HCT116 (cell line): ENCODE results near the gene KRTAP12-2. TPM values are rescaled to one million over a fixed set of nuclear protein-coding genes. Genes with fewer than 3 reads are reported as not detected.

Source experiments
- ATAC-seq: fragments of 200-7000 bp; cut with Tn5 transposase; 2 replicates; pipeline ENCODE4 v1.9.1; 2020; ENCODE audit warnings: mild to moderate bottlenecking, moderate library complexity
- BruUV-seq: library from RNA; stranded (reverse); fragments of 400-500 nt; replicated peaks from 2 replicates; lab custom pipeline; 2021; lab: Mats Ljungman, UMichigan
- CTCF ChIA-PET: fragments of 300-600 bp; sonication (Branson Sonifier 250); formaldehyde crosslinking; loops from one replicate; lab custom pipeline; 2021; ENCODE audit warnings: antibody characterized with exemption; lab: Charles Lee
- POLR2A ChIA-PET: fragments of 300-600, 350-600 bp; sonication (Branson Sonifier 250); formaldehyde crosslinking; loops from one replicate; lab custom pipeline; 2021; ENCODE audit warnings: antibody characterized with exemption; lab: Charles Lee
- RAD21 ChIA-PET, 2 experiments: fragments of 300-600 bp; sonication (Branson Sonifier 250); formaldehyde crosslinking; loops; one replicate each; lab custom pipeline; 2023; ENCODE audit warnings: low total read pairs in 2 of 2; ENCODE audit not compliant: uncharacterized antibody in 2 of 2, unreplicated experiment in 2 of 2, low non-redundant PET in 1 of 2; lab: Charles Lee
- DNase-seq: peaks from one replicate; pipeline ENCODE4 v3.0.0-alpha.2; 2010; ENCODE audit warnings: low read depth, low spot score
- H2AFZ ChIP-seq: fragments of 200-600 bp; shearing (Covaris generic), sonication (generic); 2 replicates; pipeline ENCODE4 v1.6.1; 2017; ENCODE audit warnings: low read depth, mixed run types, mixed read lengths, antibody characterized with exemption, low read length; ENCODE audit not compliant: poor library complexity, severe bottlenecking
- H3K27ac ChIP-seq: 2 replicates; pipeline ENCODE4 v1.5.1; 2012; ENCODE audit warnings: low read depth, low read length
- H3K27me3 ChIP-seq: fragments of 200-600 bp; sonication (generic); 2 replicates; pipeline ENCODE4 v1.6.1; 2016; ENCODE audit warnings: mixed run types, low read length, mixed read lengths; ENCODE audit not compliant: insufficient read depth
- H3K36me3 ChIP-seq, 2 experiments: fragments of 200-500 bp in 1 of 2; fragments of 200-600 bp in 1 of 2; sonication (Bioruptor generic) in 1 of 2; sonication (generic) in 1 of 2; 2 replicates each; pipeline versions ENCODE4 v1.5.1 to v1.6.1; 2014 to 2016; ENCODE audit warnings: low read length in 2 of 2, inconsistent platforms in 1 of 2, mixed read lengths in 1 of 2, mixed run types in 1 of 2; ENCODE audit not compliant: insufficient read depth in 2 of 2, control insufficient read depth in 1 of 2
- H3K4me1 ChIP-seq, 2 experiments: fragments of 200-600 bp in 1 of 2; sonication (generic) in 1 of 2; 2 replicates each; pipeline versions ENCODE4 v1.5.1 to v1.6.1; 2012 to 2017; ENCODE audit warnings: low read length in 2 of 2, inconsistent platforms in 1 of 2, mild to moderate bottlenecking in 1 of 2, mixed read lengths in 1 of 2, mixed run types in 1 of 2, moderate library complexity in 1 of 2; ENCODE audit not compliant: insufficient read depth in 2 of 2, control insufficient read depth in 1 of 2
- H3K4me2 ChIP-seq: fragments of 200-600 bp; sonication (generic); 2 replicates; pipeline ENCODE4 v1.6.1; 2017; ENCODE audit warnings: mixed run types, low read length, mixed read lengths
- H3K4me3 ChIP-seq, 2 experiments: fragments of 200-600 bp in 1 of 2; sonication (generic) in 1 of 2; replicated peaks in 1 of 2; 2 replicates each; pipeline ENCODE4 v1.5.1; 2011 to 2016; ENCODE audit warnings: low read length in 2 of 2, control low read depth in 1 of 2, low read depth in 1 of 2, mild to moderate bottlenecking in 1 of 2, mixed read lengths in 1 of 2, mixed run types in 1 of 2
- H3K79me2 ChIP-seq: fragments of 200-600 bp; sonication (generic); 2 replicates; pipeline ENCODE4 v1.6.1; 2017; ENCODE audit warnings: mild to moderate bottlenecking, mixed run types, low read length, moderate library complexity, mixed read lengths; ENCODE audit not compliant: insufficient read depth
- H3K9ac ChIP-seq: fragments of 200-600 bp; sonication (generic); 2 replicates; pipeline ENCODE4 v1.6.1; 2016; ENCODE audit warnings: low read length, mixed read lengths
- H3K9me2 ChIP-seq: fragments of 200-600 bp; sonication (generic), shearing (Covaris generic); 2 replicates; pipeline ENCODE4 v1.6.1; 2017; ENCODE audit warnings: mixed run types, mild to moderate bottlenecking, moderate library complexity; ENCODE audit not compliant: insufficient read depth
- H3K9me3 ChIP-seq, 2 experiments: fragments of 200-500 bp in 1 of 2; fragments of 200-600 bp in 1 of 2; sonication (Bioruptor generic) in 1 of 2; sonication (generic) in 1 of 2; 2 replicates each; pipeline ENCODE4 v1.6.1; 2014 to 2017; ENCODE audit warnings: low read length in 2 of 2, mixed read lengths in 2 of 2, inconsistent platforms in 1 of 2, low read depth in 1 of 2, mild to moderate bottlenecking in 1 of 2, mixed run types in 1 of 2, moderate library complexity in 1 of 2; ENCODE audit not compliant: control insufficient read depth in 1 of 2, insufficient read depth in 1 of 2
- H4K20me1 ChIP-seq: fragments of 200-600 bp; sonication (generic), shearing (Covaris generic); 2 replicates; pipeline ENCODE4 v1.6.1; 2017; ENCODE audit warnings: mixed run types, mild to moderate bottlenecking, moderate library complexity; ENCODE audit not compliant: insufficient read depth
- ATF3 ChIP-seq: IDR thresholded peaks from 2 replicates; pipeline ENCODE4 v1.6.1; 2012
- CBX3 ChIP-seq: IDR thresholded peaks from 2 replicates; pipeline ENCODE4 v1.6.1; 2012; ENCODE audit warnings: low read depth
- CEBPB ChIP-seq: IDR thresholded peaks from 2 replicates; pipeline ENCODE4 v1.6.1; 2012; ENCODE audit warnings: low read depth
- CTCF ChIP-seq, 3 experiments: fragments of 200-600 bp in 1 of 3; sonication (generic) in 1 of 3; IDR thresholded peaks in 2 of 3; conservative IDR thresholded peaks in 1 of 3; 2 replicates each; pipeline ENCODE4 v1.5.1; 2012 to 2017; ENCODE audit warnings: low read depth in 2 of 3, low read length in 2 of 3, antibody characterized with exemption in 1 of 3, borderline replicate concordance in 1 of 3, control low read depth in 1 of 3, mild to moderate bottlenecking in 1 of 3, mixed read lengths in 1 of 3, mixed run types in 1 of 3, moderate library complexity in 1 of 3; ENCODE audit not compliant: insufficient read depth in 1 of 3
- EGR1 ChIP-seq: IDR thresholded peaks from 2 replicates; pipeline ENCODE4 v1.6.1; 2012; ENCODE audit warnings: low read depth
- EZH2 ChIP-seq: fragments of 200-600 bp; sonication (generic); IDR thresholded peaks from 2 replicates; pipeline ENCODE4 v1.6.1; 2017; ENCODE audit warnings: antibody characterized with exemption, mixed run types
- FOSL1 ChIP-seq: IDR thresholded peaks from 2 replicates; pipeline ENCODE4 v1.6.1; 2012; ENCODE audit warnings: low read depth
- JUND ChIP-seq: IDR thresholded peaks from 2 replicates; pipeline ENCODE4 v1.6.1; 2012
- POLR2A ChIP-seq: IDR thresholded peaks from 2 replicates; pipeline ENCODE4 v1.7.0; 2011; ENCODE audit warnings: borderline replicate concordance; ENCODE audit not compliant: insufficient read depth, insufficient read length; ENCODE audit errors: extremely low read depth
- POLR2AphosphoS5 ChIP-seq: IDR thresholded peaks from 2 replicates; pipeline ENCODE4 v1.6.1; 2011; ENCODE audit warnings: mild to moderate bottlenecking, low read depth, low read length, moderate library complexity
- RAD21 ChIP-seq: IDR thresholded peaks from 2 replicates; pipeline ENCODE4 v1.6.1; 2012; ENCODE audit warnings: low read depth, mild to moderate bottlenecking
- SIN3A ChIP-seq: IDR thresholded peaks from 2 replicates; pipeline ENCODE4 v1.6.1; 2012; ENCODE audit warnings: low read depth
- TCF7L2 ChIP-seq: IDR thresholded peaks from 2 replicates; pipeline ENCODE4 v1.7.0; 2011; ENCODE audit warnings: borderline replicate concordance, inconsistent platforms; ENCODE audit not compliant: insufficient read depth, insufficient read length; ENCODE audit errors: extremely low read depth
- YY1 ChIP-seq: IDR thresholded peaks from 2 replicates; pipeline ENCODE4 v1.6.1; 2011; ENCODE audit warnings: low read length, low read depth, moderate library complexity, mild to moderate bottlenecking; ENCODE audit not compliant: insufficient replicate concordance; ENCODE audit errors: extremely low read depth
- ZBTB33 ChIP-seq: IDR thresholded peaks from 2 replicates; pipeline ENCODE4 v1.6.1; 2011; ENCODE audit warnings: mild to moderate bottlenecking, low read length, moderate library complexity; ENCODE audit not compliant: insufficient replicate concordance; ENCODE audit errors: extremely low read depth
- intact Hi-C: fragments of 100-400 bp; cut with micrococcal nuclease; formaldehyde crosslinking; loops from 2 replicates; pipeline ENCODE4 v1.10.0; 2022
- total RNA-seq: library from RNA; stranded (reverse); gene quantifications from one replicate; pipeline ENCODE4 v1.2.1, GENCODE V29; 2021; ENCODE audit not compliant: unreplicated experiment
- TF ChIP-seq, protein P1 (sequence below): IDR thresholded peaks from 2 replicates; pipeline ENCODE4 v1.6.1; 2012; ENCODE audit warnings: low read depth
- TF ChIP-seq, protein P2 (sequence below): IDR thresholded peaks from 2 replicates; pipeline ENCODE4 v1.6.1; 2012

KRTAP12-2 gene
- total RNA-seq, 1 experiment from 2014 or later: not detected

GRCh38 chr21:44684483-44684882, 17.8 kb upstream of the KRTAP12-2 start:
- no peak for TF ChIP-seq EZH2
- TF ChIP-seq, protein P1, sequence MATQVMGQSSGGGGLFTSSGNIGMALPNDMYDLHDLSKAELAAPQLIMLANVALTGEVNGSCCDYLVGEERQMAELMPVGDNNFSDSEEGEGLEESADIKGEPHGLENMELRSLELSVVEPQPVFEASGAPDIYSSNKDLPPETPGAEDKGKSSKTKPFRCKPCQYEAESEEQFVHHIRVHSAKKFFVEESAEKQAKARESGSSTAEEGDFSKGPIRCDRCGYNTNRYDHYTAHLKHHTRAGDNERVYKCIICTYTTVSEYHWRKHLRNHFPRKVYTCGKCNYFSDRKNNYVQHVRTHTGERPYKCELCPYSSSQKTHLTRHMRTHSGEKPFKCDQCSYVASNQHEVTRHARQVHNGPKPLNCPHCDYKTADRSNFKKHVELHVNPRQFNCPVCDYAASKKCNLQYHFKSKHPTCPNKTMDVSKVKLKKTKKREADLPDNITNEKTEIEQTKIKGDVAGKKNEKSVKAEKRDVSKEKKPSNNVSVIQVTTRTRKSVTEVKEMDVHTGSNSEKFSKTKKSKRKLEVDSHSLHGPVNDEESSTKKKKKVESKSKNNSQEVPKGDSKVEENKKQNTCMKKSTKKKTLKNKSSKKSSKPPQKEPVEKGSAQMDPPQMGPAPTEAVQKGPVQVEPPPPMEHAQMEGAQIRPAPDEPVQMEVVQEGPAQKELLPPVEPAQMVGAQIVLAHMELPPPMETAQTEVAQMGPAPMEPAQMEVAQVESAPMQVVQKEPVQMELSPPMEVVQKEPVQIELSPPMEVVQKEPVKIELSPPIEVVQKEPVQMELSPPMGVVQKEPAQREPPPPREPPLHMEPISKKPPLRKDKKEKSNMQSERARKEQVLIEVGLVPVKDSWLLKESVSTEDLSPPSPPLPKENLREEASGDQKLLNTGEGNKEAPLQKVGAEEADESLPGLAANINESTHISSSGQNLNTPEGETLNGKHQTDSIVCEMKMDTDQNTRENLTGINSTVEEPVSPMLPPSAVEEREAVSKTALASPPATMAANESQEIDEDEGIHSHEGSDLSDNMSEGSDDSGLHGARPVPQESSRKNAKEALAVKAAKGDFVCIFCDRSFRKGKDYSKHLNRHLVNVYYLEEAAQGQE: no peak
- TF ChIP-seq RAD21: no peak
- no peak for TF ChIP-seq ZBTB33
- TF ChIP-seq YY1: no peak
- TF ChIP-seq FOSL1: no peak
- no peak for TF ChIP-seq ATF3
- no peak for TF ChIP-seq CEBPB
- TF ChIP-seq POLR2A: no peak
- no peak for TF ChIP-seq JUND
- TF ChIP-seq EGR1: no peak
- no peak for TF ChIP-seq CBX3
- no peak for TF ChIP-seq POLR2AphosphoS5
- TF ChIP-seq SIN3A: no peak
- TF ChIP-seq CTCF (IDR thresholded peaks at IDR 0.05 in 2 of 3, conservative IDR thresholded peaks at IDR 0.05 in 1 of 3; ENCODE audit: borderline replicate concordance in 1 of 3, insufficient read depth in 1 of 3, low read depth in 2 of 3, low read length in 2 of 3): no peak
- TF ChIP-seq, protein P2, sequence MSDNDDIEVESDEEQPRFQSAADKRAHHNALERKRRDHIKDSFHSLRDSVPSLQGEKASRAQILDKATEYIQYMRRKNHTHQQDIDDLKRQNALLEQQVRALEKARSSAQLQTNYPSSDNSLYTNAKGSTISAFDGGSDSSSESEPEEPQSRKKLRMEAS: no peak
- no peak for TF ChIP-seq TCF7L2
- TF ChIP-seq, all 23 proteins: peak for 0
- intact Hi-C loops: no loop called here
- Histone ChIP-seq H3K79me2 (no peaks in the 10 kb centered on the region), H3K4me1 (no peaks in the 10 kb centered on the region), H3K4me2 (no peak overlapping the region), H3K4me3 (no peak overlapping the region), H3K36me3 (no peaks in the 10 kb centered on the region), H3K9me2 (no peaks in the 10 kb centered on the region), H3K9me3 (no peaks in the 10 kb centered on the region), H4K20me1 (no peaks in the 10 kb centered on the region), H2AFZ (no peak overlapping the region), H3K9ac (no peak overlapping the region), H3K27me3 (0 out of 2 replicates have a peak, but pooled peaks cover 3% of the 10 kb centered on the region), H3K27ac (no peak overlapping the region)
- no TSS peak for BruUV-seq
- DNase-seq: no peak
- RAD21 ChIA-PET: no interaction called here
- POLR2A ChIA-PET: no interaction called here
- ATAC-seq: no peak
- CTCF ChIA-PET: no interaction called here
